Fibroblast of lung (primary cell): Measurements from ENCODE around the gene PPP2R5C.

Source experiments
- EZH2 ChIP-seq: IDR thresholded peaks from 2 replicates; pipeline ENCODE4 v1.5.1; 2012; ENCODE audit warnings: low read length, control low read depth, mild to moderate bottlenecking; ENCODE audit errors: missing control alignments
- TF ChIP-seq, protein P1 (sequence below), 2 donors: IDR thresholded peaks in 1 of 2; conservative IDR thresholded peaks in 1 of 2; 1 replicate in 1 of 2; 2 replicates in 1 of 2; pipeline ENCODE4 v1.5.1; 2011 to 2012; ENCODE audit warnings: low read length in 2 of 2, control low read depth in 1 of 2, inconsistent platforms in 1 of 2, low read depth in 1 of 2, mild to moderate bottlenecking in 1 of 2

DNA sequence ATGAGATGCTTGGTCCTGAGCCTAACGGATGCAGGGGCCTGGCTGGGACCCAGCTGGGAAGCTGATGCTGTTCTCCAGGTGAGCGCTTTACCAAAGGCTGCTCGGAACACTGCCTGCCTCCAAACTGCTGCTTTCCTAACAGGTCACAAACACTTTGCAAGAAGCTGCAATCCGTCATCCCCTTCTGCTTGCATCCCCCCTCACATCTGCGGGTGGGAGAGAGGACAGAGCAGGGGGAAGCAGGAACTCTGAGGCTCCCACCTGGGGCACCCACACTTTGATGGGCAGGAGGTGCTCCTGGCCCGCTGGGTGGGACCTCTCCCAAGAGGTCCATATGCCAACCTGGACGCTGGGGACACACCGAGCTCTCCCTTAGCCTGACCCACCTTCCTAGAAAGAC lies 24.9 kb upstream of the PPP2R5C start:
- TF ChIP-seq, protein P1, sequence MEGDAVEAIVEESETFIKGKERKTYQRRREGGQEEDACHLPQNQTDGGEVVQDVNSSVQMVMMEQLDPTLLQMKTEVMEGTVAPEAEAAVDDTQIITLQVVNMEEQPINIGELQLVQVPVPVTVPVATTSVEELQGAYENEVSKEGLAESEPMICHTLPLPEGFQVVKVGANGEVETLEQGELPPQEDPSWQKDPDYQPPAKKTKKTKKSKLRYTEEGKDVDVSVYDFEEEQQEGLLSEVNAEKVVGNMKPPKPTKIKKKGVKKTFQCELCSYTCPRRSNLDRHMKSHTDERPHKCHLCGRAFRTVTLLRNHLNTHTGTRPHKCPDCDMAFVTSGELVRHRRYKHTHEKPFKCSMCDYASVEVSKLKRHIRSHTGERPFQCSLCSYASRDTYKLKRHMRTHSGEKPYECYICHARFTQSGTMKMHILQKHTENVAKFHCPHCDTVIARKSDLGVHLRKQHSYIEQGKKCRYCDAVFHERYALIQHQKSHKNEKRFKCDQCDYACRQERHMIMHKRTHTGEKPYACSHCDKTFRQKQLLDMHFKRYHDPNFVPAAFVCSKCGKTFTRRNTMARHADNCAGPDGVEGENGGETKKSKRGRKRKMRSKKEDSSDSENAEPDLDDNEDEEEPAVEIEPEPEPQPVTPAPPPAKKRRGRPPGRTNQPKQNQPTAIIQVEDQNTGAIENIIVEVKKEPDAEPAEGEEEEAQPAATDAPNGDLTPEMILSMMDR (conservative IDR thresholded peaks at IDR 0.05 in 1 of 2, IDR thresholded peaks at IDR 0.05 in 1 of 2; ENCODE audit: low read depth in 1 of 2, low read length in 2 of 2): no peak
- no peak for TF ChIP-seq EZH2
